Measurements from ENCODE around the gene KRTAP10-5.
"Not testable (repeated sequence)": the region's sequence is repeated elsewhere in the genome, so short reads cannot be mapped to it uniquely, and the experiment has no call there.

Gene KRTAP10-5

DNA sequence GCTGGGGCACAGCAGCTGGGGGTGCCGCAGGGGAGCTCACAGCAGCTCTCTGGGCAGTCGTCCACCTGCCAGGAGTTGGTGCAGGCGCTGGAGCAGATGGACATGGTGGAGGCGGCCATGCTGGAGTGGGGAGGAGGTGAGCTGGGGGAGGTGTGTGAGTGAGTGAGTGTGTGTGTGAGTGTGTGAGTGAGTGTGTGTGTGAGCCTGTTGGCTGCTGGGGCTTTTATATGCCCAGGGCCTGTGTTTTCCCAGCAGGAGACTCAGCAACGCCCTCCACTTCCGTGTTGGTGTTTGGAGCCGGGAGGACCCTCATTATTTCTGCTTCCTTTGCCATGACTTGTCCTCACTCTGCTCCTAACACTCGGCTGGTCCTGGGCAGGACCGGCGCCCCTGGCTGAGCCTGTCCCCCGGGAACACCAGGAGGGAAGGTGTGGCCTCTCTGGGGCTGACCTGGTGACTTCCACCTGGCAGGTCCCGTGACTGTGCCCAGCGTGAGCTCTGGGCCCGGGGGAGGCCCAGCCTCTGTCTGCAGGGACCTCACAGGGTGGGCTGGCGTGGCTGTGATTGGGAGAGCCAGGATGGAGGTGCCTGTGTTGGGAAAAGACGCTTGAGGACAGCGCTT lies 29.0 kb downstream of the KRTAP10-5 start, which contains the start of gene KRTAP10-2:
Gene KRTAP10-2, minus strand, starts transcription at position 166 of the 622 bp plus-strand sequence. Its CDS starts 47 bp downstream, at position 119.
- in situ Hi-C loops (cut with MboI; ENCODE audit: low sequenced_read_pairs): no loop called here

- in situ Hi-C loops (cut with MboI; ENCODE audit: low sequenced_read_pairs): no loop called here
Measured at GRCh38 chr21:44550807-44551206, 29.6 kb downstream of the KRTAP10-5 start.

DNA sequence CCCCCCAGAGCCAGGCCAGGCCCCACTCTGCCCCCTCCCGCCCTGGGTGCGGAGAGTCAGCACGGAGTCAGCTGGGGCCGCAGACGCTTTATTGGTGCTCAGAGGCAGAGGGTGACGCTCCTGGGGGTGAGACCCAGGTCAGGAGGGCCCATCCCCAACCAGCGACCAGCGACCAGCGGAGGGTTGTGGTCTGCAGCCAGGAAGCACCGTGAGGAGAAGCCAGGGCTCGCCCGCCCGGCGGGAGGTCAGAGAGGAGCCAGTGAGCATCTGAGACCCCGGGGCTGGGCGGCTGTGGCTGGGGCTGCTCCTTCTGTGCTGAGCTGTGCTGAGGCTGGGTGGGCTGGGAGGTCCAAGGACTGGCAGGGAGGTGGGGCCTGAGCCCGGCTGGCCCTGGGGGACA lies 30.1 kb downstream of the KRTAP10-5 start:
- in situ Hi-C loops (cut with MboI; ENCODE audit: low sequenced_read_pairs): not testable (repeated sequence)

DNA sequence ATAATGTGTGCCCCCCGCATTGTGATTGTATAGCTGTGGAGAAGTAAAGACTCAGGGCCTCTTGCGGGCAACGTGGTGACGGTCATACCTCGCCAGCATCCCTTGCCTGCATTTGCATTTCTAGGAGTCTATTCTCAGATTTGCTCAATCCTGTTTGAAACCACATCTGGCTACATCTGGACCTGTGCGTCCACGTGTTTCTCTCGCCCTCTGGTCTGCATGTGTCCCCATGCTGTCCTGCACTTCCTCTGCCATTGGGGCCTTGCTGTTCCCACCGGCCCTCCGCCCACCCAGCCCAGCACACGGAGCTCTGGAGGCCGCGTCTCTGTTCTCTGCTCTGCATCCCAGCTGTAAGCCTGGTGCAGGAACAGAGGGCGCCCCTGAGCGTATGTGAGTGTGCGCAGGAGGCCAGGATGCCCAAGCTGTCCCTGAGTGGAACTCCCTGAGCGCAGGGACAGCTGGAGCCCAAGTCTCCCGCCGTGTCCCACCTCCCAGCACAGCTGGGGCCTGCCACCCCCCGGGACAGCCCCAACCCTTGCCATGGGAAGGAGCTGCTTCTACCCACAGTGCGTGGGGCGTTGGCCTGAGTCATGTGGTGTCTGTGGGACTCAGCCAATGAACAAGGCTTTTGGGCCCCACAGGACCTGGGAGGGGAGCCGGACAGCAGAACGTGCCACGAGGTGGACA lies 30.7 kb downstream of the KRTAP10-5 start:
- in situ Hi-C loops (cut with MboI; ENCODE audit: low sequenced_read_pairs): loop anchor here (25.0 kb wide), 1 partner anchor 112 kb away; no protein-coding TSS in a partner anchor

- in situ Hi-C loops (cut with MboI; ENCODE audit: low sequenced_read_pairs): loop anchor here (25.0 kb wide), 1 partner anchor 112 kb away; no protein-coding TSS in a partner anchor
Measured at GRCh38 chr21:44548922-44549321, 31.5 kb downstream of the KRTAP10-5 start.

- in situ Hi-C loops (cut with MboI; ENCODE audit: low sequenced_read_pairs): loop anchor here (25.0 kb wide), 1 partner anchor 111 kb away; no protein-coding TSS in a partner anchor
Measured at GRCh38 chr21:44548381-44548780, 32.0 kb downstream of the KRTAP10-5 start.

- in situ Hi-C loops (cut with MboI; ENCODE audit: low sequenced_read_pairs): loop anchor here (25.0 kb wide), 1 partner anchor 110 kb away; no protein-coding TSS in a partner anchor
Measured at GRCh38 chr21:44547656-44548331, 32.6 kb downstream of the KRTAP10-5 start.

DNA sequence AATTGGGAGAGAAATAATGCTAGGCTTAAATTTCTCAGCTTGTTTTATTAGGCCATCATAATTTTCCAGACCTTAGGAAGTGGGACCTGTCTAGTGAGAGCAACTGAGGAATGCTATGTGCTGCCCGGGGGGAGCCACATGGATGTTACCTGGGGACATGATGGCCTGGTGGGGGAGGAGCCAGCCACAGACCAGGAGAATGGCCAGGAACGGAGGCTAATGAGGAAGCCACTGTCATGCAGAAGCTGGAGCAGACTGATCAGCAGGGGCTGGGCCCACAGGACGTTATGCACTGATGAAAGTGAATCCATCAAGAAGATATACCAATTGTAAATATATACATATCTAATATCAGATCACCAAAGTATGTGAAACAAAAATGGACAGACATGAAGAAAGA lies 35.8 kb downstream of the KRTAP10-5 start:
- in situ Hi-C loops (cut with MboI; ENCODE audit: low sequenced_read_pairs): loop anchor here (25.0 kb wide), 1 partner anchor 107 kb away; no protein-coding TSS in a partner anchor

DNA sequence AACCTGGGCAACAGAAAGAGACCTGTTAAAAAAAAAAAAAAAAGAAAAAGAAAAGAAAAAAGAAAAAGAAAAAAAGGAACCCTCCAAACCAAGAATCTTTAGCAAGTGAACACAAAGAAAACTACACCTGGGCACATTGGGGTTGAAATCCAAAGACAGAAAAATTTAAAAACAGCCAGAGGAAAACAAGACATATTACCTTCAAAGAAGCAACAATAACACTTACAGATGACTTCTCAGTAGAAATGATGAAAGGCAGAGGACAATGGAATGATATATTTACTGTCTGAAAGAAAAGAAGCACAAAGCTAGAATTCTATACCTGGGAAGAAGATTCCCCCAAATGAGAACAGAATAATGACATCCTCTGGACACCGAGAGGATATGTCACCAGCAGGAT lies 37.7 kb downstream of the KRTAP10-5 start:
- in situ Hi-C loops (cut with MboI; ENCODE audit: low sequenced_read_pairs): loop anchor here (25.0 kb wide), 1 partner anchor 105 kb away; no protein-coding TSS in a partner anchor

GRCh38 chr21:44540741-44541288 lies 39.6 kb downstream of the KRTAP10-5 start:
- in situ Hi-C loops (cut with MboI; ENCODE audit: low sequenced_read_pairs): loop anchor here (25.0 kb wide), 1 partner anchor 104 kb away; no protein-coding TSS in a partner anchor

DNA sequence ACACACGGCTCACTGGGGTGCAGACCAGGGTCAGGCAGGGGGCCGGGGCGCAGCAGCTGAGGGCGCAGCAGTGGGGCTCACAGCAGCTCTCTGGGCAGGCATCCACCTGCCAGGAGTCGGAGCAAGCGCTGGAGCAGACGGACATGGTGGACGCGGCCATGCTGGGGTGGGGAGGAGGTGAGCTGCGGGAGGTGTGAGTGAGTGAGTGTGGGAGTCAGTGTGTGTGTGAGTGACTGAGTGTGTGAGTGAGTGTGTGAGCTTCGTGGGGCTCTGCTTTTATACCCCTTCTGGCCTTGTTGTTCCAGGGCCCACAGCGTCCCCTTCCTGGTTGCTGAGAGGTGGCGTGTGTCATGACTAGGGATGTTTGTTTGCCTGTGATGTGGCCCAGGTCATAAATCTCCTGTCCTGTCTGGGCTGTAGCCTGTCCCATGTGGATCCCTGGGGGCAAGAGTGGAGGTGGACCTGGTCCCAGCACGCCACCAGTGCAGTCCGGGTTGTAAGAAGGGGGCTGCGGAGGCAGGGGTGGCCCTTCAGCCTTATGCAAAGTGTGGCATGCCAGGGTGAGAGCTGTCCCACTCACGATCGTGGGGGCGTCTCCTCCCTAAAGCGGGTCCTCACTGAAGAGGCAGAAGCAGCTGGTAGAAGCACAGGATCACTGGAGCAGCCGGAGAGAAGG lies 40.3 kb downstream of the KRTAP10-5 start, which contains the start of gene KRTAP10-1:
Gene KRTAP10-1, minus strand, starts transcription at position 205 of the 676 bp plus-strand sequence. Its CDS starts 45 bp downstream, at position 160.
- in situ Hi-C loops (cut with MboI; ENCODE audit: low sequenced_read_pairs): loop anchor here (25.0 kb wide), 1 partner anchor 103 kb away; no protein-coding TSS in a partner anchor

GRCh38 chr21:44539046-44539445 lies 41.4 kb downstream of the KRTAP10-5 start:
- in situ Hi-C loops (cut with MboI; ENCODE audit: low sequenced_read_pairs): loop anchor here (25.0 kb wide), 1 partner anchor 102 kb away; no protein-coding TSS in a partner anchor

DNA sequence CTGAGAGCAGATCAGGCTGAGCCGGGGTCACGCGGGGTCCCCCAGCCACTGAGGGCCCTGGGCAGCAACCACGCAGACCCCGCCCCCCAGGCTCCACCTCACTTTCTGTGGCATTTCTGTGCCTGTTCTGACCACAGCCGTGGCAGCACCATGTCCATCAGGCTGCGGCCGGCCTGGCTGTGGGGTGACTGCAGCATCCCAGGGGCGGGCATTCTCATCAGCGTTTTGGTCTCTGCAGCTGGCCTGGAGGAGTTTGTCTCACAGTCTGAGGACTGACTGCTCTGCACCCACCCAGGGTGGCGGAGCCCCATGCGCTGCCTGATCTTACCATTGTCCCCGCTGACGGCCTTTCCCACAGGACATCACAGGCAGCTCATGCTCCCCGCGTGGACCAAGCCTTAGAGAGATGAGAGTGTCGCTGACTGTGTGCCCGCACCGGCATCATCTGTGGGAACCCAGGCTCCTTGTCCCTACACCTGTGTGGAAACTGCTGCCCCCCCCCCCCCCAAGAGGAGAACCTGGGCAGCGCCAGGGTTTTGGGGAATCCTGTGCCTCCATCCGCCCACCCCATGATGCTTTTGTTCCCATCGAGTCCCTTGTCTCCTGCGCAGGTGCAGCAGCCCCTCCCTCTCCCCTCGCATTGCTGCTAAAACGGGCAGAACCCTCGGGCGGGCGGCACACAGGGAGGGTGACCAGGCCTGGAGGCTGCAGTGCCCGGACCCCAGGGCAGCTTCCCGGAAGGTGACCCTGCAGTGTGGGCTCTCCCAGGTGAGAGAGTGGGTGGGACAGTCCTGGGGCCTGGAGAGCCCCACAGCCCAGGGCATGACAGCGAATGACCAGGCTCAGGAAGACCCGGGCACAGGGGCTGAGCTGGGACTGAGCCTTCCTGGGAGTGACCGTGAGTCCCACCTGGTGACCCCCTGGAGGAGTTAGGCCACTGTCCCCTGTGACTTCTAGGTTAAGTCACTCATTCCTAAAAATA lies 42.2 kb downstream of the KRTAP10-5 start:
- in situ Hi-C loops (cut with MboI; ENCODE audit: low sequenced_read_pairs): loop anchor here (25.0 kb wide), 1 partner anchor 101 kb away; no protein-coding TSS in a partner anchor

- in situ Hi-C loops (cut with MboI; ENCODE audit: low sequenced_read_pairs): loop anchor here (25.0 kb wide), 1 partner anchor 99 kb away; no protein-coding TSS in a partner anchor
Measured at GRCh38 chr21:44535963-44536362, 44.4 kb downstream of the KRTAP10-5 start.

DNA sequence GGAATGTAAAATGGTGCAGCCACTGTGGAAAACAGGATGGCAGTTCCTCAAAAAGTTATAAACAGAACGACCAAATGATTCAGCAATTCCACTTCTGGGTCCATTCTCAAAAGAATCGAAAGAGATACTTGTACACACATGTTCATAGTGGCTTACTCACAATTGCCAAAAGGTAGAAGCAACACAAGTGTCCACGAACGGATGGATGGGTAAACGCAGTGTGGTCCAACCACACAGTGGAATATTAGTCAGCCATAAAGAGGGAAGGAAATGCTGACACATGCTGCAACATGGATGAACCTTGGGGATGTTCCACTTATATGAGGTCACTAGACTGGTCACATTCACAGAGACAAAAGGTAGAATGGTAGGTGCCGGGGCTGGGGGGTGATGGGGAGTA lies 45.7 kb downstream of the KRTAP10-5 start:
- in situ Hi-C loops (cut with MboI; ENCODE audit: low sequenced_read_pairs): loop anchor here (25.0 kb wide), 1 partner anchor 97 kb away; no protein-coding TSS in a partner anchor

DNA sequence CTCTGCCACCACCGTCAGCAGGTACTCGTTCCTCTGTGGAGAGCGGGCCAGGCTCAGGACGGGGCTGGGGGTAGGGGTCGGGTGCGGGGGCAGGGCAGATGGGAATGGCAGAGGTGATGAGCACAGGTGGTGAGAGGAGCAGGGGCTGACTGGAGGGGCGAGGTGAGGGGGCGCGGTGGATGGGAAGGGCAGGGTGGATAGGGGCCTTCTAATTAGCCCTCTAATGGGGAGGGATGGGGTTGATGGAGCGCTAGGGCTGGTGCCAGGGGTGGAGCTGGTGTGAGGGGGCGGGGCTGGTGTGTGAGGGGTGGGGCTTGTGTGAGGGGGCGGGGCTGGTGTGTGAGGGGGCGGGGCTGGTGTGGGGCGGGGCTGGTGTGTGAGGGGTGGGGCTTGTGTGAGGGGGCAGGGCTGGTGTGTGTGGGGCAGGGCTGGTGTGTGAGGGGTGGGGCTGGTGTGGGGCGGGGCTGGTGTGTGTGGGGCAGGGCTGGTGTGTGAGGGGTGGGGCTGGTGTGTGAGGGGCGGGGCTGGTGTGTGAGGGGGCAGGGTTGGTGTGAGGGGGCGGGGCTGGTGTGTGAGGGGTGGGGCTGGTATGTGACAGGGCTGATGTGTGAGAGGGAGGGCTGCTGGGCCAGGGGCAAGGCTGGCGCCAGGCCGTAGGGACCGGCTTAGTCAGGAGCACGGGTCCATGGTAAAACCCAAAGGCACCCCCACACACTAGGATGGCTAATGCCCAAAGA lies 46.3 kb downstream of the KRTAP10-5 start:
- in situ Hi-C loops (cut with MboI; ENCODE audit: low sequenced_read_pairs): loop anchor here (25.0 kb wide), 1 partner anchor 97 kb away; no protein-coding TSS in a partner anchor

DNA sequence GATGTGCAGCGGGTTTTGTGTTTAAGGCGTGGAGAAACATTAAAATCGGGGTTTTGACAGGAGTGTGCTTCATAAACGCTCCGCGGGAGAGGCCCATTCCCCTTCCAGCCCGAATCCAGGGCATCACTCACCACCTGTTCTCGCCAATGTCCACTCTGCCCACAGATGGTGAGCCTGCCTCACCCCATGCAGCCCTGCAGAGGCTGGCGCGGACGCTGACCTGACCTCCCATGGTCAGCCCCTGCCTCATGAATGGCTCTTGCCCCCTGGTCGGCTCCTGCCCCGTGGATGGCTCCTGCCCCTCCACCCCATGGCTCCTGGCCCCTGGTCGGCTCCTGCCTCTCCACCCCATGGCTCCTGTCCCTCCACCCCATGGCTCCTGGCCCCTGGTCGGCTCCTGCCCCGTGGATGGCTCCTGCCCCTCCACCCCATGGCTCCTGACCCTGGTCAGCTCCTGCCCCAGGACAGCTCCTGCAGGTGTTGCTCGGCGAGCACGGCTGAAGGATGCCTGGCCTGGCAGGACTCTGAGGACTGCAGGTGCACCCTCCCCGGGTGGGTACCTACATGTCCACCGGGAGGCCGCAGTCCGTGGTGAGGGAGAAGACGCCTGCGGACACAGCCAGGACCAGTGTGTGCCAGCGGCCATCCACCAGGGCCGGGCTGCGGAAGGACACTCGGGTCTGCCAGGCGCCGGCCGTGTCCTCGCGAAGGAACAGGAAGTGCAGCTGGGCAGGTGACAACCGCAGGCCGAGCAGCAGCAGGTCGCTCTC lies 47.1 kb downstream of the KRTAP10-5 start:
- in situ Hi-C loops (cut with MboI; ENCODE audit: low sequenced_read_pairs): loop anchor here (25.0 kb wide), 1 partner anchor 96 kb away; no protein-coding TSS in a partner anchor
